ENCODE results near the gene GNE. TPM values are rescaled to one million over a fixed set of nuclear protein-coding genes. Genes with fewer than 3 reads are reported as not detected.
"Not testable (repeated sequence)": the region's sequence is repeated elsewhere in the genome, so short reads cannot be mapped to it uniquely, and the experiment has no call there.

GNE gene, protein sequence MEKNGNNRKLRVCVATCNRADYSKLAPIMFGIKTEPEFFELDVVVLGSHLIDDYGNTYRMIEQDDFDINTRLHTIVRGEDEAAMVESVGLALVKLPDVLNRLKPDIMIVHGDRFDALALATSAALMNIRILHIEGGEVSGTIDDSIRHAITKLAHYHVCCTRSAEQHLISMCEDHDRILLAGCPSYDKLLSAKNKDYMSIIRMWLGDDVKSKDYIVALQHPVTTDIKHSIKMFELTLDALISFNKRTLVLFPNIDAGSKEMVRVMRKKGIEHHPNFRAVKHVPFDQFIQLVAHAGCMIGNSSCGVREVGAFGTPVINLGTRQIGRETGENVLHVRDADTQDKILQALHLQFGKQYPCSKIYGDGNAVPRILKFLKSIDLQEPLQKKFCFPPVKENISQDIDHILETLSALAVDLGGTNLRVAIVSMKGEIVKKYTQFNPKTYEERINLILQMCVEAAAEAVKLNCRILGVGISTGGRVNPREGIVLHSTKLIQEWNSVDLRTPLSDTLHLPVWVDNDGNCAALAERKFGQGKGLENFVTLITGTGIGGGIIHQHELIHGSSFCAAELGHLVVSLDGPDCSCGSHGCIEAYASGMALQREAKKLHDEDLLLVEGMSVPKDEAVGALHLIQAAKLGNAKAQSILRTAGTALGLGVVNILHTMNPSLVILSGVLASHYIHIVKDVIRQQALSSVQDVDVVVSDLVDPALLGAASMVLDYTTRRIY
- polyA plus RNA-seq (ENCODE audit: insufficient read length in 4 of 4), result 10 to 100 TPM; 16.8 to 21.7 (median 19.4) TPM

DNA sequence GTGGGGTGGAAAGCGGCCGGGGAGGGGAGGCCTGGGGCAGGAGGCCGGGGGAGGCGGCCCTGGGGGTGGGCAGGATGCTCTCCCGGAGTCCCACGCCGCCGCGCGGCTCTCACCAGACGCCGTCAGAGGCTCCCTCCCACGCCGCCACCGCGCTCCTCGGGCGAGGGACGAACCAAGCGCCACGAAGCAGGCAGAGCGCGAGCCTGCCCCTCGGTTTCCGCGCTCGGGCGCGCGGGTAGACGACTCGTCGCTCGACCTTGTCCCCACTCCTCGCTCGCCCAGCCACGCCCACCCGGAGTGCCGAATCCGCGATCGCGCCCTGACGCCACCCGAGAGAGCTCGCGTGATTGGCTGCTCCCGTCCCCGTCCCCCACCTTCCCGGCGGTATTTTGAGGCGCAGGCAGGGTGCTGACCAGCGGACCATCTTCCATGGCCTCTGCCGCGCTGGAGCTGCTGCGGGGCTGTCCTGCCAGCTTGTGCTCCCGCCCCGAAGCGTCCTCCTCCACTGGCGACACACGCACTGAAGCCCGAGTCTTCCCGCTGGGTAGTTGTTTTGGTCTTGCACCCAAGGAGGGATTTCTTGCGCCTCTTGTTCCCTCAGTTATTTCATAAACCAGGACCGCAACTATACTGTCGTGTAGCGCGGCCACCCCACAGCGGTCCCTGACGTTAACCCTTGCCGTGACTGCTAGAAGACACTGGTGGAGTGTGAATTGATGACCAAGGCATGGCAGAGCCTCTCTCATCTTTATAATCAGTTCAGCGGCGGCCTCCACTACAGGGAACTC lies at the start of gene GNE:
GNE (minus strand) TSS at position 241 of the 788 bp plus-strand sequence. CDS start 9,093 bp downstream, outside the sequence.
- peak; percentile 82 to 94 (median 90) for DNase-seq (ENCODE audit: low read depth in 4 of 4, low spot score in 2 of 4)

DNA sequence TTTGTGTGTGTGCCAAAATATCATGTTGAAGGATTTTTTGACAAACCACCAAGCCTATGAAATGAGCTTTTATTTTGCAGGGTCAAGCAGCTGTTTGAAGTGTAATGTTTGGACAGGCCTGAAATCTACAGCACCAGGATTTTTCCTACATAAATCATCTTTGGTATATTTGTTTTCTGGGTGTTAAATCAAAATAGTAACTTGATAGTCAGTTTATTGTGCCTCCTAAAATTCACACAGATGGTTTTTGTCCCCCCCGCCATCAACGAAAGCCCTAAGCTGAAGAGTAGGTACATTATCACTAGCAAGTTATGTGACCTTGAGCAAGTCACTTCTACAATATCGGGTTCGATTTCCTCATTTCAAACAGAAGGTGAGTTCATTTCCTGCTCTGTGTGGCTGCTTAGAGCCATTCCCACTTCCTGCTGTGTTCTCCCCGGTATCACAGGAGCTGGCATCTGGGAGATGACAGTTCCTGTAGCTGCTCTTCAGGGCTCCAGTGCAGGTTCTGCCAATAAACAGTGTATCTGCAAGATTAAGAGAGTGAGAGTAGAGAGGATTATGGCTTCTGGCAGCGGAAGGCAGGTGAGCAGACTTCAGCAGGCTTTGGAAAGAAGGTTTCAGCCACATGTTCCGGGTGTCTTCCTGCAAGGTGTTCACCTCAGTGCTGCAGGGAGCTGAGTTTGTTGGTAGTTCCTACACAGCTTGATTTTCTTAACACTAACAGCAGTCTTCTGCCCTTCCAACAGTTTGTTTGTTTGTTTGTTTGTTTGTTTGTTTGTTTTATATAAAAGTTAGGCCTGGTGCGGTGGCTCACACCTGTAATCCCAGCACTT lies 48.4 kb upstream of the GNE start:
- no peak for DNase-seq (ENCODE audit: low read depth in 4 of 4, low spot score in 2 of 4)

DNA sequence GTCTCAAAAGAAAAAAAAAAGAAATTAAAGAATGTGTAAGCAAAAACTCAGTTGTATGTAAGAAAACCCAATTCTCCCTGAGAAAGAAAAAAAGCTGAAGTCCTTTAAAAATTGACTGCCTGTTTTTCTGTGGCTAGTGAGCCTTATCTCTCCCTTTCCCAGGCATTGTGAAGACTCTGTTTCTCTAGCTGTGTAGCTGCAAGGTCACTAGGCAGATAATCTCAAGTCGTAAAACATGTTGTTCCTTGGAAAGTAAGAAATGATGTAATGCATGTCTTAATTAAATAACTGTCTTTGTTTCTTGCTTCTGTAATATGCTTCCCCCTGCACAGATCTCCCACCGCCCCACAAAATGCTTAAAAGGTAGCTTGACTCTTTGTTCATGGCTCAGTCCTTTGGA lies 46.1 kb upstream of the GNE start:
- not testable (repeated sequence) for DNase-seq (ENCODE audit: low read depth in 4 of 4, low spot score in 2 of 4)

DNA sequence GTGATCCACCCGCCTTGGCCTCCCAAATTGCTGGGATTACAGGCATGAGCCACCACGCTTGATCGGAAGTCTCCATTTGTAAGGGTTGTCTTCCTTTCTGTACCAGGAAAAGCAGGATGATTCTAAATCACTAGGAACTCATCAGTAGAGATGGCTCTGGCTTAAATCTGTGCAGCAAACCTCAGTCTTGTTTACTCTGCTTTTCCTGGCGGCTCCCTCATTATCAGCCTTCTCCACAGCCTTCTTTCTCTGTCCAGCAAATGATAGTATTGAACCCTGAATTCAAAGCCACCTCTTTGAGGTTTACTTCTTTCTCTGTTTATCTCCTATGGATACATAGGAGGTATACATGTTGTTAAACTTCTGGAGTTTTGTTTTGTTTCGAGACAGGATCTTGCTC lies 43.0 kb upstream of the GNE start:
- DNase-seq (ENCODE audit: low read depth in 4 of 4, low spot score in 2 of 4), result no peak

GRCh38 chr9:36298566-36298965 lies 40.3 kb upstream of the GNE start:
- no peak for DNase-seq (ENCODE audit: low read depth in 4 of 4, low spot score in 2 of 4)

DNA sequence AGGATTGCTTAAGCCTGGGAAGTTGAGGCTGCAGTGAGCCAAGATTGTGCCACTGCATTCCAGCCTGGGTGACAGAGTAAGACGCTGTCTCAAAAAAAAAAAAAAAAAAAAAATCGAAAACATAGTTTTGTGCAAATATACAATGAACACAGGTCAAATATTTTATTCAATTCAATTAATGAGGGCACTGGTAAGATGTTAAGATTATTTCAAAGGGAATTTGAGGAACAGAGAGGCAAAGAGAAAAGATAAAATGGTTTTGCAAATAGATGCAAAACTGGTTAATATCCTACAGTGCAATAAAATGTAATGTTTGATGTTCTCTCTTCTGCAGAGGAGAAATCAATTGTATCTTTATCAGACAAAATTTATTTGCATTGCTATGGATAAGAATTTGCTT lies 39.5 kb upstream of the GNE start:
- DNase-seq (ENCODE audit: low read depth in 4 of 4, low spot score in 2 of 4), result no peak

- not testable (repeated sequence) for DNase-seq (ENCODE audit: low read depth in 4 of 4, low spot score in 2 of 4)
These were observed 36.7 kb upstream of the GNE start for GRCh38 chr9:36294996-36295395.

- DNase-seq (ENCODE audit: low read depth in 4 of 4, low spot score in 2 of 4), result no peak
These were observed 35.7 kb upstream of the GNE start for GRCh38 chr9:36293918-36294317.

- DNase-seq (ENCODE audit: low read depth in 4 of 4, low spot score in 2 of 4), result no peak
These were observed 34.9 kb upstream of the GNE start for GRCh38 chr9:36293171-36293570.

GRCh38 chr9:36292641-36293040 lies 34.4 kb upstream of the GNE start:
- no peak for DNase-seq (ENCODE audit: low read depth in 4 of 4, low spot score in 2 of 4)

GRCh38 chr9:36290996-36291395 lies 32.7 kb upstream of the GNE start:
- no peak for DNase-seq (ENCODE audit: low read depth in 4 of 4, low spot score in 2 of 4)

GRCh38 chr9:36289836-36290435 lies 31.7 kb upstream of the GNE start:
- no peak for DNase-seq (ENCODE audit: low read depth in 4 of 4, low spot score in 2 of 4)

DNA sequence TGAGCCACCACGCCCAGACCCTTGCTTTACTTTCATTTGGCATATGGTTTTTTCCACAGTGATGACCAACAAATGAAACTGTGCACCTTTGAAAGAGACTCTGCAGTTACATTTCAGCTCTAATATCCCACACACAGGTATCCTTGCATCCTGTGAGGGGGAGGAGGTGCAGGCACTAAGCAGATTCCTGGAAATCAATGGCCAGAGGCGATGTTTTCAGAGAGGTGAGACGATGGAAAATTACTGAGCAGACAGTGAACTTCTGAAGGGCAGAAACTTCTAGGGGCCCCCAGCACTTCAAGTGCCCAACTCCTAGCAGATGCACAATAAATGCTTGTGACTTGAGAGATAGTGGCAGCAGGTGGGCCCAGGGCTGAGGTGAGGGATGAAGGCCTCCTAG lies 29.8 kb upstream of the GNE start:
- DNase-seq (ENCODE audit: low read depth in 4 of 4, low spot score in 2 of 4), result no peak

GRCh38 chr9:36286388-36286787 lies 28.1 kb upstream of the GNE start:
- DNase-seq (ENCODE audit: low read depth in 4 of 4, low spot score in 2 of 4), result no peak

- no peak for DNase-seq (ENCODE audit: low read depth in 4 of 4, low spot score in 2 of 4)
These were observed 26.0 kb upstream of the GNE start for GRCh38 chr9:36284226-36284625.

DNA sequence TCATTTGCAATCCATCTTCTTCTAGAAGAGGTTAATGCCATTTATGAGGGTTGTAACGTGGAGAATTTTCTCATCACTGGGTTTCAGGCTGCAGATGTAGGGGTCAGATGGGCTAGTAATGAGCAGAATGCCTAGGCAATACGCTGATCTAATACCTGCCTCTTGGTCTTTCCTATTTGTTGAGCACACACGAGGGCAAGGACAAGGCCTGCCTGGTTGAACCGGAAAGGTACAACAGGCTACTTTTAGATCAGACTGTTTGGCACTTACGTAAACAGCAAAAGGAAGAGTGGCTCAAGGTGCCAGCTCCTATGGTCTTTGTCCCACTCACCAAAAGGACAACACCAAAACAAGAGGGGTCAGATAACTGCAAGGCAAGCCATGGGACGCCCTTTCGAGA lies 24.0 kb upstream of the GNE start:
- DNase-seq (ENCODE audit: low read depth in 4 of 4, low spot score in 2 of 4), result no peak

DNA sequence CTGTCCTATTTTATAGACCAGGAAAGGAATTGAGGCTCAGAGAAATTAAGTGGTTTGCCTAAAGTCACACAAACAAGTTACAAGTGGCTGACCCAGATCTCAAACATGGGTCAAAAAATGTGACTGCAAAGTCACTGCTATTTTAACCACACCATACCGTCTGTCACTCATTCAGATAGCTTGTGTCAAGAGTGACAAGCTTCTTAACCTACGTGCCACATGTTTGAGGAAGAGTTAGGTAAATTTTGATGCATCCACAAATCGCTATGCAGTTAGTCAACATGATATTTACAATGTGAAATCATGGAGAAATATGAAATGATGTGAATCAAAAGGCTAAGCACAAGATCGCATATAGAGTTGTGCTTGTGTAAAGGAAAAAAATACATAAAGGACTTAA lies 22.7 kb upstream of the GNE start:
- DNase-seq (ENCODE audit: low read depth in 4 of 4, low spot score in 2 of 4), result no peak

- no peak for DNase-seq (ENCODE audit: low read depth in 4 of 4, low spot score in 2 of 4)
These were observed 20.0 kb upstream of the GNE start for GRCh38 chr9:36278243-36278642.

GRCh38 chr9:36276781-36277181 lies 18.5 kb upstream of the GNE start:
- DNase-seq (ENCODE audit: low read depth in 4 of 4, low spot score in 2 of 4), result no peak

GRCh38 chr9:36276254-36276653 lies 18.0 kb upstream of the GNE start:
- no peak for DNase-seq (ENCODE audit: low read depth in 4 of 4, low spot score in 2 of 4)

Measured in left renal cortex interstitium (tissue), 4 donors.